Measurements from ENCODE around the gene SPATS1. TPM values are rescaled to one million over a fixed set of nuclear protein-coding genes. Genes with fewer than 3 reads are reported as not detected.

Gene SPATS1
- total RNA-seq, 1 donor from 2014 or later, result 1.8 TPM

GRCh38 chr6:44298055-44298803 lies 44.2 kb upstream of the SPATS1 start:
- Histone ChIP-seq H3K4me3 (no peak overlapping the region), H3K27me3 (ENCODE audit: low read depth) (peaks cover 50% of the 10 kb centered on the region), H3K4me1 (peaks cover 14% of the 10 kb centered on the region), H3K36me3 (peaks cover 32% of the 10 kb centered on the region), H3K27ac (no peak overlapping the region), H3K9me3 (no peaks in the 10 kb centered on the region)
- TF ChIP-seq CTCF (IDR thresholded peaks at IDR 0.05), result no peak
- intact Hi-C loops (cut with DNase I), result no loop called here
- DNase-seq, result no peak
- ATAC-seq, result no peak

GRCh38 chr6:44298864-44299263 lies 43.6 kb upstream of the SPATS1 start:
- H3K9me3 ChIP-seq, result no peaks in the 10 kb centered on the region
- H3K27ac ChIP-seq, result no peak overlapping the region
- no peak for TF ChIP-seq CTCF (IDR thresholded peaks at IDR 0.05)
- ATAC-seq, result no peak
- H3K27me3 ChIP-seq (ENCODE audit: low read depth), result peaks cover 44% of the 10 kb centered on the region
- H3K4me3 ChIP-seq, result no peak overlapping the region
- DNase-seq, result no peak
- H3K4me1 ChIP-seq, result peaks cover 14% of the 10 kb centered on the region
- intact Hi-C loops (cut with DNase I), result no loop called here
- peaks cover 38% of the 10 kb centered on the region for H3K36me3 ChIP-seq

GRCh38 chr6:44300292-44300823 lies 42.1 kb upstream of the SPATS1 start:
- ATAC-seq (no peak), DNase-seq (no peak)
- Histone ChIP-seq H3K9me3 (no peaks in the 10 kb centered on the region), H3K27me3 (ENCODE audit: low read depth) (peaks cover 31% of the 10 kb centered on the region), H3K36me3 (peaks cover 53% of the 10 kb centered on the region), H3K27ac (no peak overlapping the region), H3K4me1 (peaks cover 14% of the 10 kb centered on the region), H3K4me3 (no peak overlapping the region)
- TF ChIP-seq CTCF (IDR thresholded peaks at IDR 0.05), result no peak
- intact Hi-C loops (cut with DNase I), result no loop called here

GRCh38 chr6:44301106-44301505 lies 41.3 kb upstream of the SPATS1 start:
- Histone ChIP-seq H3K4me3 (no peak overlapping the region), H3K27ac (no peak overlapping the region), H3K4me1 (peaks cover 14% of the 10 kb centered on the region), H3K9me3 (no peaks in the 10 kb centered on the region), H3K27me3 (ENCODE audit: low read depth) (peaks cover 24% of the 10 kb centered on the region), H3K36me3 (peaks cover 61% of the 10 kb centered on the region)
- intact Hi-C loops (cut with DNase I), result no loop called here
- TF ChIP-seq CTCF (IDR thresholded peaks at IDR 0.05), result no peak
- ATAC-seq (no peak), DNase-seq (no peak)

GRCh38 chr6:44301782-44302564 lies 40.5 kb upstream of the SPATS1 start:
- Histone ChIP-seq H3K27ac (no peak overlapping the region), H3K9me3 (no peaks in the 10 kb centered on the region), H3K4me1 (peaks cover 11% of the 10 kb centered on the region), H3K36me3 (peaks cover 69% of the 10 kb centered on the region), H3K4me3 (no peak overlapping the region), H3K27me3 (ENCODE audit: low read depth) (peaks cover 15% of the 10 kb centered on the region)
- DNase-seq, result no peak
- TF ChIP-seq CTCF (IDR thresholded peaks at IDR 0.05), result no peak
- no peak for ATAC-seq
- intact Hi-C loops (cut with DNase I), result no loop called here

All from lower lobe of right lung (tissue), 2 donors.